Erythroblast (primary cell): ENCODE data around the gene OCLN.

Experiments used
- GATA1 ChIP-seq: IDR thresholded peaks from 2 replicates; pipeline ENCODE4 v1.6.1; 2011; ENCODE audit warnings: low read depth, mild to moderate bottlenecking, control low read depth, low read length, moderate library complexity
- POLR2A ChIP-seq: IDR thresholded peaks from 2 replicates; pipeline ENCODE4 v1.6.1; 2011; ENCODE audit warnings: mild to moderate bottlenecking, low read length

DNA sequence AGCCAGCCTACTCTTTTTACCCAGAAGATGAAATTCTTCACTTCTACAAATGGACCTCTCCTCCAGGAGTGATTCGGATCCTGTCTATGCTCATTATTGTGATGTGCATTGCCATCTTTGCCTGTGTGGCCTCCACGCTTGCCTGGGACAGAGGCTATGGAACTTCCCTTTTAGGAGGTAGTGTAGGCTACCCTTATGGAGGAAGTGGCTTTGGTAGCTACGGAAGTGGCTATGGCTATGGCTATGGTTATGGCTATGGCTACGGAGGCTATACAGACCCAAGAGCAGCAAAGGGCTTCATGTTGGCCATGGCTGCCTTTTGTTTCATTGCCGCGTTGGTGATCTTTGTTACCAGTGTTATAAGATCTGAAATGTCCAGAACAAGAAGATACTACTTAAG, 16.6 kb downstream of the OCLN start:
- TF ChIP-seq POLR2A = no peak
- no peak for TF ChIP-seq GATA1
